ENCODE results near the gene SLC35C1.
A peak's percentile ranks its signal among the peaks of the same experiment; 100 is the strongest.
"Not testable (repeated sequence)": the region's sequence is repeated elsewhere in the genome, so short reads cannot be mapped to it uniquely, and the experiment has no call there.

Gene SLC35C1

GRCh38 chr11:45832811-45833441 lies 28.0 kb downstream of the SLC35C1 start:
- no peak for DNase-seq (ENCODE audit: low read depth)
- no peak for TF ChIP-seq CTCF (conservative IDR thresholded peaks at IDR 0.05; ENCODE audit: low read depth, low read length)
- no peak overlapping the region for H3K4me3 ChIP-seq (ENCODE audit: low read length)

- DNase-seq (ENCODE audit: low read depth), result no peak
- TF ChIP-seq CTCF (conservative IDR thresholded peaks at IDR 0.05; ENCODE audit: low read depth, low read length), result no peak
- no peak overlapping the region for H3K4me3 ChIP-seq (ENCODE audit: low read length)
Observed at GRCh38 chr11:45833761-45834160, 28.8 kb downstream of the SLC35C1 start.

DNA sequence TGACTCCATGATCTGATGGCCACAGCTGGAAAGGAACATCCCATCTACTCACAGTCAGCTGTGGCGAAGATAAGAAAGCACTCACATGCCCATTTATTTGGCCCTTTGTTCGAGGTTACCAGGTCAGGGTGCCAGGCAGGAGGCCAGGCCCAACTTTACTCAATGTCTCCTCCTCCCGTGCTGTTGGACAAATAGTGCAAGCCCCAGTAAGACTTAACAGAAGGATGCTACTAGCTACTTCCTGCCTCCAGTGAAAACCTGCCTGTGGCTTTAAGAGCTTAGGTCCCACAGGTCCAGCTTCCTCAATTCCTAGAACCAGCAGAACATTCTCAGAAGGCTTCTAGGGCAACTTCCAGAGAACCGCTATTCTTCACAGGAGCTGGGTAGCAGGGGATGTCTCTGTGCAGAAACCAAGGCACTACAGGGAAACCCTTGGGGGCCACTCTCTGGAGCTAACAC lies 29.4 kb downstream of the SLC35C1 start:
- H3K4me3 ChIP-seq (ENCODE audit: low read length), result no peak overlapping the region
- no peak for TF ChIP-seq CTCF (conservative IDR thresholded peaks at IDR 0.05; ENCODE audit: low read depth, low read length)
- DNase-seq (ENCODE audit: low read depth), result no peak

DNA sequence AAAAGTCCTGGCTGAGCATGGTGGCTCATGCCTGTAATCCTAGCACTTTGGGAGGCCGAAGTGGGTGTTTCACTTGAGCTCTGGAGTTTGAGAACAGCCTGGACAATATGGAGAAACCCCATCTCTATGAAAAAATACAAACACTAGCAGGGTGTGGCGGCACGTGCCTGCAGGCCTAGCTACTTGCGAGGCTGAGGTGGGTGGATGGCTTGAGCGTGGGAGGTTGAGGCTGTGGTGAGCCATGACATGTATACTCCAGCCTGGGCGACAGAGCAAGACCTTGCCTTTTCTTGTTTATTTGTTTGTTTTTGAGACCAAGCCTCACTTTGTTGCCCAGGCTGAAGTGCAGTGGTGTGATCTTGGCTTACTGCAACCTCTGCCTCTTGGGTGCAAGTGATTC lies 34.3 kb downstream of the SLC35C1 start:
- H3K4me3 ChIP-seq (ENCODE audit: low read length), result no peak overlapping the region
- DNase-seq (ENCODE audit: low read depth), result no peak
- no peak for TF ChIP-seq CTCF (conservative IDR thresholded peaks at IDR 0.05; ENCODE audit: low read depth, low read length)

GRCh38 chr11:45840251-45840650 lies 35.3 kb downstream of the SLC35C1 start:
- not testable (repeated sequence) for H3K4me3 ChIP-seq (ENCODE audit: low read length); DNase-seq (ENCODE audit: low read depth)

DNA sequence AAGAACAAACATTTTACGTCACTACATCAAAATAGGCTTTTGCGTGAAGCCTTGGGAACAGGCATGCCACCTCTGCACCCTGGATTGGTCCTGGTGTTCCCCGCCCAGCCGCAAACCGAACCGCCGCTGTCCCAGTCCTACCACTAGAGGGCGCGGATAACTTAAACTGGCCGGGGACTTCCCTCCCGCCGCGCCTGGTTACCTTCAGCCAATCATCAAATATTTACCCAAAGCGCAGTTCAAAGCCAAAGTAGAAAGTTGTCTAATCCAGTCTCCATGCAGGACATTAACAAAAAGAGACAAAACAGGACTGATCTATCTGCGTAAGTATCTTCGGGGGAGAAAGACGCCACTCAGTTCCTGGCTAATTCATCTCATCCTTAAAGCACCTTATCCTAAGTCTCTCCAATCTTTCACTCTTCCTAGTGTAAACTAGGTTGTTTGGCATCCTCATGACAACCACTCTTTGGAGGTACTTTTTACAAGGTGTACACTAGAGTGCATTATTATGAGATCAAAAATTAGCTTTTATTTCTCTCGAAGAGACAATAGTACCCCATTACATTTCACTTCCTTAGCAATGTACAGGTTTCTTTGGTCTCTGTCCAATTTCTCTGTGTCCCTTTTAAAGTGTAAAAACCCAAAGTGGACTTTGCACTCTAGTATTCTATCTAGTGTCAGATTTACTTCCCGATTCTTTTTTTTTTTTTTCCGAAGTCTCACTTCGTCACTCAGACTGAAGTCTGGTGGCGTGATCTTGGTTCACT lies 38.4 kb downstream of the SLC35C1 start:
- DNase-seq (ENCODE audit: low read depth), result no peak
- H3K4me3 ChIP-seq (ENCODE audit: low read length), result no peak overlapping the region
- TF ChIP-seq CTCF (conservative IDR thresholded peaks at IDR 0.05; ENCODE audit: low read depth, low read length), result peak; percentile 92

DNA sequence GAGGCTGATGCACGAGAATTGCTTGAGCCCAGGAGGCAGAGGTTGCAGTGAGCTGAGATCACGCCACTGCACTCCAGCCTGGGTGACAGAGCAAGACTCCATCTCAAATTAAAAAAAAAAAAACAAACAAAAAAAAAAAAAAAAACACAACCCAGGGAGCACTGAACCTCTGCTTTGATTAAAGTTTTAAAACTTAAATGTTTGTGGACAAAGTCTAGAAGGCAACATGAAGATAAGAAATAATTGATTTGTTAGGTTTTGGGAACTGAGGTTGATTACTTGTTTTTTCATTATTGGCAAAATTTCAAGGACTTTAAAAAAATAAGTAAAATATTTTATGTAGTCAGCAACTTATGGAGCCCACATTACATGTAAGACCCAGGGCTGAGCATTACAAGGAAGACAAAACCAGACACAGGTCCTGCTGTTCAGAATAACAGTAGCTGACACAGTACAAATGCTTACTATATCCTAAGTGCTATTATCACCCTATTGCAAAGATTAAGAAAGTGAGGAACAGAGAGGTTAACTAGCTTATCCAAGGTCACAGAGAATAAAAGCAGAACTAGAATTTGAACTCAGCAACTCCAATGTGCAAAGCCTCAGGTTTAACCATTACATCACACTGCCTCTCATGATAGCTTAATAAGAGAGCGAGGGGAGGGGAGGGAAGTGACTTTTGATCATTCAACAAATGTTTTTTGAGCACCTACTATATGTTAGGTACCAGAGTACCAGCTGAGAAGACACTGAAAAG lies 40.1 kb downstream of the SLC35C1 start:
- no peak overlapping the region for H3K4me3 ChIP-seq (ENCODE audit: low read length)
- TF ChIP-seq CTCF (conservative IDR thresholded peaks at IDR 0.05; ENCODE audit: low read depth, low read length), result no peak
- no peak for DNase-seq (ENCODE audit: low read depth)
